ENCODE results near the gene SLC17A4.

DNA sequence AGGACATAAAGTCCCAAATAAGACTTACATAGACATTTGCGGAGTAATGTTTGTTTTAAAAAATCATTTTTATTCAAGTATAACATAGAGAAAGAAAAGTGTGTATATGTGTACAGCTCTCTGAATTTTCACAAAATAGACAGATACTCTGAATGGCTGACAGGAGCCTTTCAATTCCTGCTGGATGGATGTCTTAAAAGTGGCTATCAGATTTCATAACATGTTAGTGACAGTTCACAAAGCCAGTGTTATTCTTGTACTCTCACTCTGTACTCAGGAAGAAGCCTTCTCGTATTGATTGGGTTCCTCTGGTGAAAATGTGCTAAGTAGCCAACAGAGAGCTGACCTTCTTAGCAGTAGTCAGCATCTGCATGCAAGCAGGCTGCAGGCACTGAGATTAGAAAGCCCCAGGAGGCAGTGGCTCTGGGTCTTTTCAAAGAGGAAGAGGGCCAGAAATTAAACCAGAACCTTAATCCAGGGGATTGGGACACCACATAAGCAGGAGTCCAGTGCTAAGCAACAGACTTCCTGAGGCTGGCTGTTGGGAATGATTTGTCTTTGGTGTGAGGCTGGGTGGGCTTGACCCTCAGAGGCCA lies 19.7 kb downstream of the SLC17A4 start:
- TF ChIP-seq CTCF (IDR thresholded peaks at IDR 0.05) (no peak), POLR2A (IDR thresholded peaks at IDR 0.05) (no peak)

Measured in tibial nerve (tissue), 3 donors.